ENCODE data around the gene FOXS1. TPM values are rescaled to one million over a fixed set of nuclear protein-coding genes. Genes with fewer than 3 reads are reported as not detected.
"Not testable (repeated sequence)": the region's sequence is repeated elsewhere in the genome, so short reads cannot be mapped to it uniquely, and the experiment has no call there.

The FOXS1 gene
- total RNA-seq, 1 donor from 2014 or later: not detected

- no peak for DNase-seq (ENCODE audit: low read depth)
- no peak overlapping the region for H3K4me3 ChIP-seq (ENCODE audit: low read depth, low read length)
- no peak for TF ChIP-seq CTCF (conservative IDR thresholded peaks at IDR 0.05; ENCODE audit: low read depth, low read length)
Measured at GRCh38 chr20:31817461-31817860, 27.9 kb downstream of the FOXS1 start.

- H3K4me3 ChIP-seq (ENCODE audit: low read depth, low read length): no peak overlapping the region
- DNase-seq (ENCODE audit: low read depth): no peak
Measured at GRCh38 chr20:31816221-31816620, 29.2 kb downstream of the FOXS1 start.

GRCh38 chr20:31815408-31816188 is 29.8 kb downstream of the FOXS1 start:
- H3K4me3 ChIP-seq (ENCODE audit: low read depth, low read length): no peak overlapping the region
- TF ChIP-seq CTCF (conservative IDR thresholded peaks at IDR 0.05; ENCODE audit: low read depth, low read length): no peak
- no peak for DNase-seq (ENCODE audit: low read depth)

More at GRCh38 chr20:31816221-31816620, 29.2 kb downstream of the FOXS1 start:
- TF ChIP-seq CTCF (conservative IDR thresholded peaks at IDR 0.05; ENCODE audit: low read depth, low read length): no peak

GRCh38 chr20:31814142-31814541 is 31.3 kb downstream of the FOXS1 start:
- not testable (repeated sequence) for H3K4me3 ChIP-seq (ENCODE audit: low read depth, low read length); DNase-seq (ENCODE audit: low read depth)

- no peak for TF ChIP-seq CTCF (conservative IDR thresholded peaks at IDR 0.05; ENCODE audit: low read depth, low read length)
- no peak overlapping the region for H3K4me3 ChIP-seq (ENCODE audit: low read depth, low read length)
- no peak for DNase-seq (ENCODE audit: low read depth)
Measured at GRCh38 chr20:31813611-31814010, 31.8 kb downstream of the FOXS1 start.

- H3K4me3 ChIP-seq (ENCODE audit: low read depth, low read length): no peak overlapping the region
- no peak for TF ChIP-seq CTCF (conservative IDR thresholded peaks at IDR 0.05; ENCODE audit: low read depth, low read length)
- DNase-seq (ENCODE audit: low read depth): no peak
Measured at GRCh38 chr20:31811796-31812728, 33.3 kb downstream of the FOXS1 start.

GRCh38 chr20:31811198-31811597 is 34.2 kb downstream of the FOXS1 start:
- no peak overlapping the region for H3K4me3 ChIP-seq (ENCODE audit: low read depth, low read length)
- TF ChIP-seq CTCF (conservative IDR thresholded peaks at IDR 0.05; ENCODE audit: low read depth, low read length): no peak
- no peak for DNase-seq (ENCODE audit: low read depth)
